Measurements from ENCODE around the gene SARM1. TPM values are rescaled to one million over a fixed set of nuclear protein-coding genes. Genes with fewer than 3 reads are reported as not detected.
A peak's percentile ranks its signal among the peaks of the same experiment; 100 is the strongest.

SARM1 gene
- polyA plus RNA-seq, 3 donors = 0.78 to 7.1 (median 0.90) TPM

DNA sequence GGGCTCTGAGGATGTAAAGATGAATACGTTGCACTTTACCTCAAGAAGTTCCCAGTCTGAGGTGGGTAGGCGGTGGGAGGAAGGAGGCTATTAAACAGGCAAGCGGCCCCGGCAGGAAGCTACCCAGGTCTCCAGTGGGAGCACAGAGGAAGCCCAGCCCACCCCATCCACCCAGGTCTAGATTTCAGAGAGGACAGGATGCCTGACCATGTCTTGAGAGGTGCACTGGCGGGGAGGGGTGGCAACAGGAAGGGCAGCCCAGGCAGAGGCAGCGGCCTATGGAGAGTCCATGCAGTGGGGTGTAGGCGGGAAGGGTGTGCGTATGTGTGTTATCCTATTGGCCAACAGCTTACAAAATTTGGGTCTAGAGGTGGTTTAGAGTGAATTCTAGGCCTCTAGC is 13.9 kb downstream of the SARM1 start:
- WGBS (ENCODE audit: insufficient coverage) = no CpG with 5 or more reads among the region's 8 CpGs
- DNase-seq = no peak
- Histone ChIP-seq H3K27ac (ENCODE audit: low read depth in 1 of 2, low read length in 2 of 2) (no peak overlapping the region), H3K9ac (ENCODE audit: insufficient read depth, low read length, poor library complexity, severe bottlenecking) (peak overlapping the region; percentile 75), H3K9me3 (replicated peaks in 1 of 2; ENCODE audit: control insufficient read depth in 1 of 2, insufficient read depth in 1 of 2, low read length in 2 of 2) (no peaks in the 10 kb centered on the region), H2AFZ (ENCODE audit: insufficient read depth, low read depth, low read length, poor library complexity, severe bottlenecking) (peak overlapping the region; percentile 99), H3K27me3 (ENCODE audit: control insufficient read depth in 2 of 2, insufficient read depth in 2 of 2, low read length in 2 of 2) (peaks cover 8 to 19% of the 10 kb centered on the region in 2 donors), H3K36me3 (replicated peaks in 1 of 2; ENCODE audit: control insufficient read depth in 1 of 2, insufficient read depth in 2 of 2, low read length in 2 of 2) (peaks cover 9 to 17% of the 10 kb centered on the region in 2 donors), H3K4me2 (replicated peaks; ENCODE audit: extremely low read depth, low read length, poor library complexity, severe bottlenecking) (peak overlapping the region; percentile 99), H3K4me1 (ENCODE audit: control insufficient read depth in 1 of 2, insufficient read depth in 2 of 2, low read length in 2 of 2) (peaks cover 20 to 30% of the 10 kb centered on the region in 2 donors), H3K4me3 (replicated peaks in 1 of 3; ENCODE audit: low read depth in 2 of 3, low read length in 3 of 3) (peak overlapping the region in 2 of 3 experiments; percentile 72 to 97), H4K20me1 (ENCODE audit: insufficient read depth, low read length) (no peaks in the 10 kb centered on the region), H3K79me2 (ENCODE audit: insufficient read depth, low read length) (no peaks in the 10 kb centered on the region)
- Mint-ChIP-seq H3K27me3 (ENCODE audit: low read depth in 3 of 3) (peaks cover 18 to 44% (median 25%) of the 10 kb centered on the region in 3 donors), H3K9me3 (peaks cover 0 to 5% (median 0%) of the 10 kb centered on the region in 7 donors), H3K4me1 (peaks cover 33% of the 10 kb centered on the region), H3K27ac (peak overlapping the region in 1 of 7 donors; percentile 36), H3K4me3 (peak overlapping the region; percentile 95), H3K36me3 (peaks cover 23 to 33% of the 10 kb centered on the region in 2 donors)
- TF ChIP-seq, protein P1, sequence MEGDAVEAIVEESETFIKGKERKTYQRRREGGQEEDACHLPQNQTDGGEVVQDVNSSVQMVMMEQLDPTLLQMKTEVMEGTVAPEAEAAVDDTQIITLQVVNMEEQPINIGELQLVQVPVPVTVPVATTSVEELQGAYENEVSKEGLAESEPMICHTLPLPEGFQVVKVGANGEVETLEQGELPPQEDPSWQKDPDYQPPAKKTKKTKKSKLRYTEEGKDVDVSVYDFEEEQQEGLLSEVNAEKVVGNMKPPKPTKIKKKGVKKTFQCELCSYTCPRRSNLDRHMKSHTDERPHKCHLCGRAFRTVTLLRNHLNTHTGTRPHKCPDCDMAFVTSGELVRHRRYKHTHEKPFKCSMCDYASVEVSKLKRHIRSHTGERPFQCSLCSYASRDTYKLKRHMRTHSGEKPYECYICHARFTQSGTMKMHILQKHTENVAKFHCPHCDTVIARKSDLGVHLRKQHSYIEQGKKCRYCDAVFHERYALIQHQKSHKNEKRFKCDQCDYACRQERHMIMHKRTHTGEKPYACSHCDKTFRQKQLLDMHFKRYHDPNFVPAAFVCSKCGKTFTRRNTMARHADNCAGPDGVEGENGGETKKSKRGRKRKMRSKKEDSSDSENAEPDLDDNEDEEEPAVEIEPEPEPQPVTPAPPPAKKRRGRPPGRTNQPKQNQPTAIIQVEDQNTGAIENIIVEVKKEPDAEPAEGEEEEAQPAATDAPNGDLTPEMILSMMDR (IDR thresholded peaks at IDR 0.05) = no peak
- intact Hi-C loops (cut with micrococcal nuclease) = no loop called here

DNA sequence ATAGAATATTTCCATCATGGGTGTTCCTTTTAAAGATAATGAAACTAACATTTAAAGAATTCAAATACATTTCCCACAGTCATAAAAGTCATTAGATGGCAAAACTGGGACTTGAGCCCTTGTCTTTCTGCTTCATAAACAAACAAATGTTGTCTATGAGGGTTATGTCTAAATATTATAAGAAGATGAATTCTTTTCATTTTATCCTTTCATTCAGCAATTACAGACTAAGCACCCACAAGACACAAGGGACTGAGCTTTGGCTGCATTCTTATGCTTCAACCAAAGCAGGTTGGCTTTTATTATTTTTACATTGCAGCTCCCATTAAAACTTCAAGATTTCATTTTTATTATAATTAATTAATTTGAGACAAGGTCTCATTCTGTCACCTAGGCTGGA is 14.9 kb downstream of the SARM1 start:
- no peak overlapping the region for H2AFZ ChIP-seq (ENCODE audit: insufficient read depth, low read depth, low read length, poor library complexity, severe bottlenecking)
- H3K4me1 ChIP-seq (ENCODE audit: control insufficient read depth in 1 of 2, insufficient read depth in 2 of 2, low read length in 2 of 2) = peaks cover 16 to 23% of the 10 kb centered on the region in 2 donors
- Mint-ChIP-seq H3K36me3 (peaks cover 33 to 40% of the 10 kb centered on the region in 2 donors), H3K4me3 (no peak overlapping the region), H3K27me3 (ENCODE audit: low read depth in 3 of 3) (peaks cover 11 to 34% (median 21%) of the 10 kb centered on the region in 3 donors), H3K9me3 (peaks cover 0 to 5% (median 0%) of the 10 kb centered on the region in 7 donors), H3K4me1 (peaks cover 28% of the 10 kb centered on the region), H3K27ac (no peak overlapping the region)
- no peaks in the 10 kb centered on the region for H3K9me3 ChIP-seq (replicated peaks in 1 of 2; ENCODE audit: control insufficient read depth in 1 of 2, insufficient read depth in 1 of 2, low read length in 2 of 2)
- H3K36me3 ChIP-seq (replicated peaks in 1 of 2; ENCODE audit: control insufficient read depth in 1 of 2, insufficient read depth in 2 of 2, low read length in 2 of 2) = peaks cover 11 to 27% of the 10 kb centered on the region in 2 donors
- intact Hi-C loops (cut with micrococcal nuclease) = no loop called here
- peaks cover 2 to 12% of the 10 kb centered on the region in 2 donors for H3K27me3 ChIP-seq (ENCODE audit: control insufficient read depth in 2 of 2, insufficient read depth in 2 of 2, low read length in 2 of 2)
- no peaks in the 10 kb centered on the region for H3K79me2 ChIP-seq (ENCODE audit: insufficient read depth, low read length)
- H3K4me3 ChIP-seq (replicated peaks in 1 of 3; ENCODE audit: low read depth in 2 of 3, low read length in 3 of 3) = no peak overlapping the region
- TF ChIP-seq, protein P1 (IDR thresholded peaks at IDR 0.05) = no peak
- H3K4me2 ChIP-seq (replicated peaks; ENCODE audit: extremely low read depth, low read length, poor library complexity, severe bottlenecking) = no peak overlapping the region
- no peak for DNase-seq
- H3K27ac ChIP-seq (ENCODE audit: low read depth in 1 of 2, low read length in 2 of 2) = no peak overlapping the region
- H4K20me1 ChIP-seq (ENCODE audit: insufficient read depth, low read length) = no peaks in the 10 kb centered on the region
- H3K9ac ChIP-seq (ENCODE audit: insufficient read depth, low read length, poor library complexity, severe bottlenecking) = no peak overlapping the region

Measured in CD14-positive monocyte (primary cell).